Measurements from ENCODE around the gene PDZD2.
A peak's percentile ranks its signal among the peaks of the same experiment; 100 is the strongest.
"Not testable (repeated sequence)": the region's sequence is repeated elsewhere in the genome, so short reads cannot be mapped to it uniquely, and the experiment has no call there.

Gene PDZD2

DNA sequence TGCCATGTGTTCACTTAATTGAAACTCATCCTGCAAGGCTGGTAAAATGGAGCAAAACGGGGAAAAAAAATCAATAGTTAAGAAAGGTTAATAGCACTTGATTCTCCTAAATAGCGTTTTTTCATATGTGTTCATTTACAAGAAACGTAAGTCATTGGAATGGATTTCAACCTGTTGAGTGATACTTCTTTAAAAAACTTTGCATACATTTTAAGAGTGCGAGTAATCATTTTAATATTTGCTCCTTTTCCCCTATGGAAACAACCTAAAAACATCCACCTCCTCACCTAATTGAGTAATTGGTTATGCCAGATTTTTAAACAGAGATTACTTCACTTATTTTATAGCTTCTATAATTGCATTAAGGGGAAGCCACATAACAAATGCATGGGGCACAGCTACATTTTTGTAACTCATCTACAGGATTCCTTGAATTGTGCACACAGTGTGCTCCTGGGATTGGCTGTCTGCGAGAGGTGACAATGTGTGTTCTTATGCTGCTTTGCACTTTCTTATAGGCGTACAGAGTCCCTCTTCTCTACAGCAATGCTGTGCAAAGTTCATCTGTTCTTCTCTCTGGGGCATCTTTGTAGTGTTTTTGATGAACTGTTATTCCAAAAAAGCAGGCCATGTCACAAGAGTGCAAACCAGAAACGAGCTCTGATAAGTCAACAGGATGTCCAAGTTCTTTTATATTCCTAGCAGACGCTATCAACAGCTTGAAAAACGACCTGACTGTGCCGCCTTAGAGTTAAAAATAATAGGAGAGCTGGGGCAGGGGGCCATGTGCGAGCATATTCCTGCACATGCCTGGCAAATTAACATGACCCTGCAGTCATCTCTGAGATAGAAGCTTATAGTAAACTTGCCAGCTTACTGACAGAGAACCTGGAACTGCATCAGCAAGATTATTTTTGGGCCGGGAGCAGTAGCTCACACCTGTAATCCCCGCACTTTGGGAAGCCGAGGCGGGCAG, 417.2 kb downstream of the PDZD2 start:
- DNase-seq: no peak

DNA sequence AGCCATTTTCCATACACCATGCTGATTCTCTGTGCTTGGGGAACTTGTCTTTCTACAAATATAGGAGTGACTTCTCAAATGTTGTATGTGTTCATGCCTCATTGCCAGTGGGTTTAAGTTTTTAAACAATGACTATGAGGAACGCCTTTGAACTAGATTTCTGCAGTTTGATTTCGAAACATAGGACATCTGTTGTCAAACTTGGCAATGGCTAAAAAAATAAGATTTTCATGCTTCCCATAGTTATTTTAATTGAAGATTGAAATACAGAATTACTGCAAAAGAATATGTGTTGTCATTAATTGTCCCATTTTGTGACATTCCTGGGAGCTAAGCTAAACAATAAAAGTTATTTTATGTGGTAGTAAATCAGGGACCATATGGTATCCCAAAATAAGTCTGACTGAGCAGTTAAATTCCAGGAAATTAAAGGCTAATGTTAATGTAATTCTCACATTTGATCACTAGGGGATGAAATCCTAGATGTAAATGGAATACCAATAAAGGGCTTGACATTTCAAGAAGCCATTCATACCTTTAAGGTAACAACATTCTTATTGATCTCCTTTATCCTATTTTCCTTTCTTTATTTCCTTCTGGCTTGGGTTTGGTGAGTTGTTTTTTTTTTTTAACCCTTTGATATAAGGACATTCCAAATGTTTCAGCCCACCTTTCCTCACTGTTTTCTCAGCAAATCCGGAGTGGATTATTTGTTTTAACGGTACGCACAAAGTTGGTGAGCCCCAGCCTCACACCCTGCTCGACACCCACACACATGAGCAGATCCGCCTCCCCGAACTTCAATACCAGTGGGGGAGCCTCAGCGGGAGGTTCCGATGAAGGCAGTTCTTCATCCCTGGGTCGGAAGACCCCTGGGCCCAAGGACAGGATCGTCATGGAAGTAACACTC, 418.5 kb downstream of the PDZD2 start:
- no peak for DNase-seq

DNA sequence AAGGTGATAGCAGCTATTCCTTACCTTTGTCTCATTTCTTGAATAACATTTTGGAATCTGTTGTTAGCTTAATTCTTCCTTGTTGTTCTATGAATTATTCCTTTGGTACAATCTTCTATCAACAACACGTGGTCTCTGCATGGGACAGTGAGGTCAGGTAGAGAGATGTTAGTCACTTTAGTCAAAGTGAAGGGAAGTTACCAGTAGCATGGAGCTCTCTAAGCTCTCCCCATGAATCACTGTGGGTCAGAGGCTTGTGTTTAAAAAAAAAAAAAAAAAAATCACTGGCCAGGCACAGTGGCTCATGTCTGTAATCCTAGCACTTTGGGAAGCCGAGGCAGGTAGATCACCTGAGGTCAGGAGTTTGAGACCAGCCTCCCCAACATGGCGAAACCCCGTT, 419.2 kb downstream of the PDZD2 start:
- DNase-seq: no peak

DNA sequence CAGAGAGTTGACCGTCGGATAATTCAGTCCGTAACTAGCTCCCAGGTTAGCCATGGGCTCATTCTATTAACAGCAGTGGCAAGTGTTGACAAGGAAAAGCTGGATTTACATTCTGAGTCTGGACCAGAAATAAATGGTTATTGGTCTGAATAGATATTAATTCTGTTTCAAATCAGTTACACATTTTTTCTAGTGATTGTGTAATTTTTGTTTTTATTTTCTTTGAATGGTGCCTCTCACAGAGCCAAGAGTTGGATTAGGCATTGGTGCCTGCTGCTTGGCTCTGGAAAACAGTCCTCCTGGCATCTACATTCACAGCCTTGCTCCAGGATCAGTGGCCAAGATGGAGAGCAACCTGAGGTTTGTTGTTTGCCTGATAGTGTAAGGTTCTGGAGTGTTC, 420.1 kb downstream of the PDZD2 start:
- no peak for DNase-seq

GRCh38 chr5:32059761-32060530, 421.0 kb downstream of the PDZD2 start:
- DNase-seq: no peak

- DNase-seq: no peak
Measured at GRCh38 chr5:32061236-32061635, 422.3 kb downstream of the PDZD2 start.

- DNase-seq: no peak
Measured at GRCh38 chr5:32066448-32066847, 427.5 kb downstream of the PDZD2 start.

GRCh38 chr5:32067774-32068470, 429.0 kb downstream of the PDZD2 start:
- no peak for DNase-seq

GRCh38 chr5:32068561-32068960, 429.6 kb downstream of the PDZD2 start:
- no peak for DNase-seq

- DNase-seq: no peak
Measured at GRCh38 chr5:32069396-32069795, 430.5 kb downstream of the PDZD2 start.

GRCh38 chr5:32071351-32071944, 432.5 kb downstream of the PDZD2 start:
- DNase-seq: no peak

- DNase-seq: no peak
Measured at GRCh38 chr5:32072054-32072453, 433.1 kb downstream of the PDZD2 start.

DNA sequence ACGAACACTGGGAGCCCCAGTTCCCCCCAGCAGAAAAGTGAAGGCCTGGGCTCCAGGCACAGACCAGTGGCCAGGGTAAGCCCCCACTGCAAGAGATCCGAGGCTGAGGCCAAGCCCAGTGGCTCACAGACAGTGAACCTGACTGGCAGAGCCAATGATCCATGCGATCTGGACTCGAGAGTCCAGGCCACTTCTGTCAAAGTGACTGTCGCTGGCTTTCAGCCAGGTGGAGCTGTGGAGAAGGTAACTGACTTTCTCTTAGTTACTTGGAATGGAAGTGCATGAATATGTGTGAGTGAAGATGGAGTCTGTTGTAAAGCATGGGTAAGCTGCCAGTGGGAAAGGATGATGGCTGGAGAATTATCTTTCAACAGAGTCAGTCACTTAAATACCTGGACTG, 435.5 kb downstream of the PDZD2 start:
- no peak for DNase-seq

GRCh38 chr5:32076699-32077695, 438.1 kb downstream of the PDZD2 start:
- peak; percentile 22 for DNase-seq

DNA sequence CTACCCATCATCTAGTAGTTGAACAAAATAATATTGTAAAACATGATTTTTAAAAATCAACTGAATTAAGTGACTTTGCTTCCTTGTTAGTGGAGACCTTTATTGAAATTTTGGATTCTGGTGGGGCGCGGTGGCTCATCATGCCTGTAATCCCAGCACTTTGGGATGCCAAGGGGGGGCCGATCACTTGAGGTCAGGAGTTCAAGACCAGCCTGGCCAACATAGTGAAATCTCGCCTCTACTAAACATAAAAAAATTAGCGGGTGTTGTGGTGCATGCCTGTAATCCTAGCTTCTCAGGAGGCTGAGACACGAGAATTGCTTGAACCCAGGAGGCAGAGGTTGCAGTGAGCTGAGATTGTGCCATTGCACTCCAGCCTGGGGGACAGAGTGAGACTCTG, 439.9 kb downstream of the PDZD2 start:
- not testable (repeated sequence) for DNase-seq

DNA sequence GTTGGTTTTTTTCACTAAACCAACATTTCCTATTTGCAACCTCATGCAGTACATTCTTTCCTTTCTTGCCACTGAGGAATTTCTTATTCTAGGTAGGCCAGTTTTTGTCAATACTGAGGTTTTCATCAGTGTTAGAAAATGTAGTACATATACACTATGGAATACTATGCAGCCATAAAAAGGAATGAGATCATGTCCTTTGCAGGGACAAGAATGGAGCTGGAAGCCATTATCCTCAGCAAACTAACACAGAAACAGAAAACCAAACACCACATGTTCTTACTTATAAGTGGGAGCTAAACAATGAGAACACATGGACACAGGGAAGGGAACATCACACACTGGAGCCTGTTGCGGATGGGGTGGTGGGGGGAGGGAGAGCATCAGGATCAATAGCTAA, 441.6 kb downstream of the PDZD2 start:
- not testable (repeated sequence) for DNase-seq

DNA sequence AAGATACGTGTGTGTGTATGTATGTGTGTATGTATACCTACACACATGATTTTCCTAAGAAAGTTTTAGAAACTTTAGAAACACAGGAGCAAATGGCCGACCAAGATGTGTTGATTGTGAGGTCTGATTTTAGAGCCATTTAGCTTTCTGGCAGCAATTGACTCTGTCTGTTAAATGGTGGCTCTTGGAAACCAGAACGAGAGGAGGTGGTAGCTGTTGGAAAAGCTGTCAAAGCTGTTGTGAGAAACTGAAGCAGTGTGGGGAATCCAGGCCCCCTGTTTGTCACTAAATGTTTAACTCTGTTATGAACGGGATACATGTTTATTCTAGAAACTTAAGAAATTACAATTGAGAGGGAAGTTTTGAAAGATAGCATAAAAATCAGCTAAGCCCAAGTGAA, 443.8 kb downstream of the PDZD2 start:
- DNase-seq: no peak

GRCh38 chr5:32083981-32084430, 445.1 kb downstream of the PDZD2 start:
- DNase-seq: no peak

DNA sequence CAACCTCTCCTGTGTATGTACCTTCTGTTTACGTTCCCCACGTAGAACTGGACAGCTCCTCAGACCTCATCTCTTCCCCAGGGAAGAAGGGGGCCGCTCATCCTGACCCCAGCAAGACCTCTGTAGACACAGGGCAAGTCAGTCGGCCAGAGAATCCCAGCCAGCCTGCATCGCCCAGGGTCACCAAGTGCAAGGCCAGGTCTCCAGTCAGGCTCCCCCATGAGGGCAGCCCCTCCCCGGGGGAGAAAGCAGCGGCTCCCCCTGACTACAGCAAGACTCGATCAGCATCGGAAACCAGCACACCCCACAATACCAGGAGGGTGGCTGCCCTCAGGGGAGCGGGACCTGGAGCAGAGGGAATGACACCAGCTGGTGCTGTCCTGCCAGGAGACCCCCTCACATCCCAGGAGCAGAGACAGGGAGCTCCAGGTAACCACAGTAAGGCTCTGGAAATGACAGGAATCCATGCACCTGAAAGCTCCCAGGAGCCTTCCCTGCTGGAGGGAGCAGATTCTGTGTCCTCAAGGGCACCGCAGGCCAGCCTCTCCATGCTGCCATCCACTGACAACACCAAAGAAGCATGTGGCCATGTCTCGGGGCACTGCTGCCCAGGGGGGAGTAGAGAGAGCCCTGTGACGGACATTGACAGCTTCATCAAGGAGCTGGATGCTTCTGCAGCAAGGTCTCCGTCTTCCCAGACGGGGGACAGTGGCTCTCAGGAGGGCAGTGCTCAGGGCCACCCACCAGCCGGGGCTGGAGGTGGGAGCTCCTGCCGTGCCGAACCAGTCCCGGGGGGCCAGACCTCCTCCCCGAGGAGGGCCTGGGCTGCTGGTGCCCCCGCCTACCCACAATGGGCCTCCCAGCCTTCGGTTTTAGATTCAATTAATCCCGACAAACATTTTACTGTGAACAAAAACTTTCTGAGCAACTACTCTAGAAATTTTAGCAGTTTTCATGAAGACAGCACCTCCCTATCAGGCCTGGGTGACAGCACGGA, 448.5 kb downstream of the PDZD2 start:
- DNase-seq: no peak
